Peyer's patch (tissue), 4 donors: ENCODE measurements around the gene GNAI3. TPM values are rescaled to one million over a fixed set of nuclear protein-coding genes. Genes with fewer than 3 reads are reported as not detected.

Experiments used
- DNase-seq, 3 donors: peaks; one replicate each; pipeline ENCODE4 v3.0.0-alpha.2; 2017 to 2019
- H3K27ac ChIP-seq, 4 donors: fragments of 200-600 bp; sonication (generic); one replicate each; pipeline ENCODE4 v1.5.1; 2016 to 2019
- H3K27me3 ChIP-seq, 2 donors: fragments of 200-600 bp; sonication (generic); one replicate each; pipeline ENCODE4 v1.5.1; 2019
- H3K36me3 ChIP-seq, 3 donors: fragments of 200-600 bp; sonication (generic); one replicate each; pipeline ENCODE4 v1.5.1; 2016 to 2019
- H3K4me1 ChIP-seq, 4 donors: fragments of 200-600 bp; sonication (generic); one replicate each; pipeline ENCODE4 v1.5.1; 2016 to 2019
- H3K4me3 ChIP-seq, 4 donors: fragments of 200-600 bp; sonication (generic); 1 replicate in 3 of 4; 2 replicates in 1 of 4; pipeline ENCODE4 v1.5.1; 2016 to 2019; ENCODE audit warnings: mild to moderate bottlenecking in 1 of 4
- H3K9me3 ChIP-seq, 4 donors: fragments of 200-600 bp; sonication (generic); one replicate each; pipeline ENCODE4 v1.5.1; 2016 to 2019; ENCODE audit warnings: mild to moderate bottlenecking in 1 of 4
- POLR2A ChIP-seq, 2 donors: fragments of 450-650 bp; IDR thresholded peaks; one replicate each; pipeline ENCODE4 v1.5.1; 2017; ENCODE audit warnings: antibody characterized with exemption in 2 of 2, mild to moderate bottlenecking in 2 of 2, moderate library complexity in 2 of 2
- total RNA-seq, 4 donors: library from RNA; depleted of rRNA; stranded (reverse); fragments of >200 nt; gene quantifications; one replicate each; pipeline ENCODE4 v1.1.0, GENCODE V29; 2016
- TF ChIP-seq, protein P1 (sequence below), 6 experiments: fragments of 450-650 bp in 4 of 6; fragments of 200-600 bp in 2 of 6; sonication (generic) in 1 of 6; IDR thresholded peaks; one replicate each; pipeline ENCODE4 v1.5.1; 2017 to 2019; ENCODE audit warnings: antibody characterized with exemption in 6 of 6, mild to moderate bottlenecking in 3 of 6, moderate library complexity in 1 of 6

GNAI3 gene
- total RNA-seq, 4 donors from 2014 or later, result 4.1 to 6.8 (median 5.8) TPM

DNA sequence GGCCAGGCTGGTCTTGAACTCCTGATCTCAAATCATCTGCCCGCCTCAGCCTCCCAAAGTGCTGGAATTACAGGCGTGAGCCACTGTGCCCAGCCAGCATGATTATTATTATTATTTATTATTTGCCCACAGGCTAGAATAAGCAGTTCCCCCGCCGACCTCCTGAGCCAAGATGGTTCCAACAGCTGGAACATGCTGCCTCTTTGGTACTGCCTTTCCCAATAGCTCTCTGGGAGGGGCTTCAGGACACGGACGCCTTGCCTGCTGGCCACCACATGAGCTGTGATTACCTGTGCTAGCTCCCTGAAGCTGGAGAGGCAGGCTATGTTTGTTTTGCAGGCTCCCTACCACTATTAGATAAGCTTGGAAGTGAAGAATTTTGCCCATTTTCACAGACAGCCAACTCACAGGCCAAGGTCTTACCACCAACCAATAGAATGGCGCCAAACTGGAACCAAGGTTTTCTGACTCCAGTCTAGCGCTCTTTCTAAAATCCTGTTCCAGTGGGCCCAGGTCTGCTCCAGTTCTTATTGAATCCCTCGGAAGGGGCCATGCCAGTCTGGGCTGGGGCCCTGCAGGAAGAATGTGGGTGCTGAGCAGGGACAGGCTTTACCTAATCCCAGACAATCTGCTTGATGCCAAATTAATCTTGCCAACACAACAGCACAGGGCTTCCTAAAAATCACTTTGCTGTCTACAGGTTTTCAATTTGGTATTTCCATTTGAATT, 10.8 kb upstream of the GNAI3 start:
- no peaks in the 10 kb centered on the region for H3K9me3 ChIP-seq
- H3K36me3 ChIP-seq, result no peaks in the 10 kb centered on the region
- no peak overlapping the region for H3K27ac ChIP-seq
- H3K4me3 ChIP-seq, result no peak overlapping the region
- TF ChIP-seq, protein P1, sequence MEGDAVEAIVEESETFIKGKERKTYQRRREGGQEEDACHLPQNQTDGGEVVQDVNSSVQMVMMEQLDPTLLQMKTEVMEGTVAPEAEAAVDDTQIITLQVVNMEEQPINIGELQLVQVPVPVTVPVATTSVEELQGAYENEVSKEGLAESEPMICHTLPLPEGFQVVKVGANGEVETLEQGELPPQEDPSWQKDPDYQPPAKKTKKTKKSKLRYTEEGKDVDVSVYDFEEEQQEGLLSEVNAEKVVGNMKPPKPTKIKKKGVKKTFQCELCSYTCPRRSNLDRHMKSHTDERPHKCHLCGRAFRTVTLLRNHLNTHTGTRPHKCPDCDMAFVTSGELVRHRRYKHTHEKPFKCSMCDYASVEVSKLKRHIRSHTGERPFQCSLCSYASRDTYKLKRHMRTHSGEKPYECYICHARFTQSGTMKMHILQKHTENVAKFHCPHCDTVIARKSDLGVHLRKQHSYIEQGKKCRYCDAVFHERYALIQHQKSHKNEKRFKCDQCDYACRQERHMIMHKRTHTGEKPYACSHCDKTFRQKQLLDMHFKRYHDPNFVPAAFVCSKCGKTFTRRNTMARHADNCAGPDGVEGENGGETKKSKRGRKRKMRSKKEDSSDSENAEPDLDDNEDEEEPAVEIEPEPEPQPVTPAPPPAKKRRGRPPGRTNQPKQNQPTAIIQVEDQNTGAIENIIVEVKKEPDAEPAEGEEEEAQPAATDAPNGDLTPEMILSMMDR (IDR thresholded peaks at IDR 0.05), result no peak
- TF ChIP-seq POLR2A (IDR thresholded peaks at IDR 0.05), result no peak
- DNase-seq, result no peak
- no peaks in the 10 kb centered on the region for H3K27me3 ChIP-seq
- H3K4me1 ChIP-seq, result peaks cover 0 to 2% (median 1%) of the 10 kb centered on the region in 4 donors

DNA sequence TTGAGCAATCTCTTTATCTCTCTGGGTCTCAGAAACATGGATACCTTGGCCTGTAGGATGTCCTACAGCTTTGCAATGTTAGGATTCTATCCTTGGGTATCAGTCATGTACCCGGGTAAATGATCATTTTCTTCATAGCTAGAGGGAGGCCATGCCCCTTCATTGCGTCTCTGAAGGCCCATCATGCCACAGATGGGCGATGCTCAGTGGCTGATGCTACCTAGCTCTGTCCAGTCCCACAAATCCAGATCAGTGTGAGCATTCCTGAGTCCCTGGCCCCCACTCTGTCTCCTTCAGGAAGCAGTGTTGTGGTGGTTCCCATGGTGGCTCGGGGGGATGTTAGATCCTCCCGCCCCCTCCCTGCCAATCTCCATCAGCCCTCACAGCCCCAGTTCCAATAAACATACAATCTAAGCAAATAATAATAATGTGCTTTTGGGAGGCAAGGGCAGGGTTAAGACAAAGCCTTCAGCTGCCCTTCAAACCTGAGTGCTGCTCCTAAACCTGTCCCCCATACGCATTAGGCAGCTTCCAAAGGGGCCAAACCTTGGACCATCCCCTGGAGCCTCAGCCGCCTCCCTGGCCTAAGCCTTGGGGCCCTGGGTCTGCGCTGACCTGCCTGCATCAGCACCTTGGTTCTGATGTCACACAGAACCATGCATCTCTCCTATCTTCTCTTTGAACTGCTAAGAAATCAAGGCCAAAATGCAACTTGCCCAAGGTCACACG, 9.4 kb upstream of the GNAI3 start:
- Histone ChIP-seq H3K27ac (no peak overlapping the region), H3K9me3 (no peaks in the 10 kb centered on the region), H3K27me3 (no peaks in the 10 kb centered on the region), H3K36me3 (no peaks in the 10 kb centered on the region), H3K4me3 (no peak overlapping the region), H3K4me1 (no peaks in the 10 kb centered on the region)
- TF ChIP-seq, protein P1 (IDR thresholded peaks at IDR 0.05), result no peak
- no peak for TF ChIP-seq POLR2A (IDR thresholded peaks at IDR 0.05)
- DNase-seq, result no peak

DNA sequence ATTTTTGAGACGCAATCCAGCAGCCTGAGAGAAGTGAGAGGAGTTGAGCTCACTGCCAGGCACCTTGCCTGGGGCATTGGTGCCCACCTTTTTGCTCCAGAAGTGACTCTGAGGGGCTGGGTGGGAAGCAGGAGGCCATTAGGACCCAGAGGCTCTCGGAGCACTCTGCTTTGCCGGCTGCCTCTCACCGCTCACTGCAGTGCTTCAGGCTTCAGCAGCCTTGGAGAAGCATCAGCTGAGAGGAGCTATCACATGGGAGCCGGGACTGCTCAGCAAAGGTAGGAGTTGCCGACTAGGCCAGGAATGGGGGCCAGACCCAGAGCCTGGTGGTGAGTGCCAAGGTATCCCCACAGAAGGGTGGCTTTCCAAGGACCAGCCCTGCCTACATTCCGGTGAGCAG, 8.7 kb upstream of the GNAI3 start, which contains the start of gene GPR61:
Gene GPR61 (plus strand): TSS at position 197 of the 400 bp plus-strand sequence. CDS start 3,151 bp downstream, outside the sequence.
- Histone ChIP-seq H3K4me3 (no peak within 1 kb of the TSS), H3K36me3 (no peaks in the 10 kb centered on the region), H3K27me3 (no peaks in the 10 kb centered on the region), H3K27ac (no peak within 1 kb of the TSS), H3K9me3 (no peaks in the 10 kb centered on the region), H3K4me1 (no peaks in the 10 kb centered on the region)
- no peak for DNase-seq
- no peak for TF ChIP-seq POLR2A (IDR thresholded peaks at IDR 0.05)
- TF ChIP-seq, protein P1 (IDR thresholded peaks at IDR 0.05), result no peak

DNA sequence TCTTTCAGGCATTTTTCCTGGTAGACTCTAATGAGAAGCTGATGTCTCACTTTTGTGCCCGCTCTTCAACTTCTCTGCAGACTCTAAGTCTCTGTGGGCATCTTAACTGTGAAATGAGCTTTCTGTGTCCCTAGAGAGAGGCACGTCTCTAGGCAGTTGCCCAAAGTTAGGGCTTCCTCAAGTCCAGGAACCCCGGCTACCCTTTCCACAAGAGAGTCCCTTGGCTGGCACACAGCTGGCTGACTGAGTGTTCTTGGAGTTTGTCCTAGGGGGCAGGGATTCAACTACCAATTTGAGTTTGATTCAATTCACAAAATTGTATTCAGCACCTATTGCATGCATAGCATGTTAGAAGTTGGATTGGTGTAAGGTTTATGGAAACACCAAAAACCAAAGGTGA, 7.3 kb upstream of the GNAI3 start:
- H3K4me3 ChIP-seq, result no peak overlapping the region
- DNase-seq, result no peak
- peaks cover 0 to 5% (median 0%) of the 10 kb centered on the region in 4 donors for H3K4me1 ChIP-seq
- H3K36me3 ChIP-seq, result no peaks in the 10 kb centered on the region
- H3K27me3 ChIP-seq, result no peaks in the 10 kb centered on the region
- TF ChIP-seq, protein P1 (IDR thresholded peaks at IDR 0.05), result no peak
- TF ChIP-seq POLR2A (IDR thresholded peaks at IDR 0.05), result no peak
- no peak overlapping the region for H3K27ac ChIP-seq
- no peaks in the 10 kb centered on the region for H3K9me3 ChIP-seq

DNA sequence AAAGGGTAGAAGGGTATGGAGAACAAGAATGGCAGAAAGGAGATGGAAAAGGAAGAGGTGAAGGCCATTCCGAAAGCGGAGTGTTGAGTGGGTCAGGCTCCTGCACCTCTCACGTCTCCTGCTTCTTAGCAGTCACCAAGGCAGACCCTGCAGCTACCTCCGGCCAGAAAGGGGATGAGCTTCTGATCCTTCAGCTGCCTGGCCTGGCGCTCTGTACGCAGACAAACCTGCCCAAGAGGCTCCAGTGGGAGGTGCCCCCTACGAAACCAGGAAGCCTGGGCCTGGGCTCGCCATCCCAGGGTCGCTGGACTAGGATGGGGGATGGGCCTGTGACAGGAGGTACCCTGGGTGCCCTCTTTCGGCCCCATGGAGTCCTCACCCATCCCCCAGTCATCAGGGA, 5.8 kb upstream of the GNAI3 start:
- H3K36me3 ChIP-seq, result no peaks in the 10 kb centered on the region
- no peaks in the 10 kb centered on the region for H3K27me3 ChIP-seq
- no peak overlapping the region for H3K4me3 ChIP-seq
- no peak for DNase-seq
- H3K9me3 ChIP-seq, result no peaks in the 10 kb centered on the region
- H3K4me1 ChIP-seq, result peaks cover 0 to 16% (median 4%) of the 10 kb centered on the region in 4 donors
- no peak overlapping the region for H3K27ac ChIP-seq
- TF ChIP-seq, protein P1 (IDR thresholded peaks at IDR 0.05), result no peak
- TF ChIP-seq POLR2A (IDR thresholded peaks at IDR 0.05), result no peak
